GM20000 (cell line): ENCODE data around the gene LINGO1.

Source experiments
- DNase-seq: peaks from one replicate; pipeline ENCODE4 v3.0.0; 2012; ENCODE audit warnings: low spot score
- CTCF ChIP-seq: IDR thresholded peaks from 2 replicates; pipeline ENCODE4 v1.5.1; 2012; ENCODE audit warnings: mild to moderate bottlenecking, control low read depth; ENCODE audit errors: extremely low read depth, missing control alignments

Gene LINGO1

GRCh38 chr15:77615472-77615871, 17.2 kb downstream of the LINGO1 start:
- no peak for DNase-seq
- TF ChIP-seq CTCF: no peak

- no peak for TF ChIP-seq CTCF
- no peak for DNase-seq
Measured at GRCh38 chr15:77614251-77614806, 18.4 kb downstream of the LINGO1 start.

GRCh38 chr15:77613814-77614213, 18.9 kb downstream of the LINGO1 start:
- DNase-seq: no peak
- no peak for TF ChIP-seq CTCF

GRCh38 chr15:77612958-77613601, 19.6 kb downstream of the LINGO1 start:
- TF ChIP-seq CTCF: no peak
- DNase-seq: peak; percentile 12

GRCh38 chr15:77611767-77612166, 20.9 kb downstream of the LINGO1 start:
- no peak for TF ChIP-seq CTCF
- no peak for DNase-seq

- DNase-seq: no peak
- no peak for TF ChIP-seq CTCF
Measured at GRCh38 chr15:77610731-77611130, 22.0 kb downstream of the LINGO1 start.

GRCh38 chr15:77609558-77609957, 23.2 kb downstream of the LINGO1 start:
- no peak for DNase-seq
- no peak for TF ChIP-seq CTCF
